Activated CD4-positive, alpha-beta T cell treated with anti-CD3 and anti-CD28 coated beads, Interleukin-2, amount 50 U/mL, for 16 hours (primary cell): ENCODE results near the gene LGALS1.

Experiments
- DNase-seq: peaks from one replicate; pipeline ENCODE4 v3.0.0-alpha.2; 2020

Gene LGALS1

GRCh38 chr22:37664249-37665101 lies 11.0 kb upstream of the LGALS1 start:
- no peak for DNase-seq

- no peak for DNase-seq
Measured at GRCh38 chr22:37665487-37665886, 9.9 kb upstream of the LGALS1 start.

GRCh38 chr22:37669586-37669985 lies 5.8 kb upstream of the LGALS1 start:
- DNase-seq = no peak

GRCh38 chr22:37672206-37672919 lies 3.1 kb upstream of the LGALS1 start:
- no peak for DNase-seq

GRCh38 chr22:37672920-37673455 lies 2.4 kb upstream of the LGALS1 start:
- DNase-seq = no peak

GRCh38 chr22:37674248-37674647 lies 1.2 kb upstream of the LGALS1 start:
- DNase-seq = no peak

GRCh38 chr22:37675930-37676735 lies 697 bp downstream of the LGALS1 start:
- no peak for DNase-seq

- peak; percentile 96 for DNase-seq
Measured at GRCh38 chr22:37676736-37677492, 1.5 kb downstream of the LGALS1 start.

- no peak for DNase-seq
Measured at GRCh38 chr22:37677493-37677974, 2.1 kb downstream of the LGALS1 start.

GRCh38 chr22:37678372-37678771 lies 2.9 kb downstream of the LGALS1 start:
- no peak for DNase-seq

GRCh38 chr22:37679670-37680069 lies 4.2 kb downstream of the LGALS1 start:
- no peak for DNase-seq

- no peak for DNase-seq
Measured at GRCh38 chr22:37680191-37680851, 4.9 kb downstream of the LGALS1 start.

GRCh38 chr22:37681001-37681424 lies 5.6 kb downstream of the LGALS1 start:
- DNase-seq = no peak

- DNase-seq = peak; percentile 83
Measured at GRCh38 chr22:37681556-37682049, 6.2 kb downstream of the LGALS1 start.

GRCh38 chr22:37684803-37685615 lies 9.6 kb downstream of the LGALS1 start:
- no peak for DNase-seq

GRCh38 chr22:37686002-37686982 lies 10.9 kb downstream of the LGALS1 start, which contains the start of gene NOL12:
NOL12 (plus strand) TSS chr22:37686343; CDS start chr22:37686393, 50 bp downstream.
- DNase-seq = peak; percentile 86

- no peak for DNase-seq
Measured at GRCh38 chr22:37690407-37690806, 15.0 kb downstream of the LGALS1 start.

- DNase-seq = no peak
Measured at GRCh38 chr22:37690901-37691504, 15.6 kb downstream of the LGALS1 start.
